GM23338 (cell line): Measurements from ENCODE around the gene SCUBE2. TPM values are rescaled to one million over a fixed set of nuclear protein-coding genes. Genes with fewer than 3 reads are reported as not detected.

ENCODE experiments used
- ATAC-seq: fragments of 200-7000 bp; cut with Tn5 transposase; 3 replicates; pipeline ENCODE4 v1.9.1; 2020
- DNase-seq: peaks from one replicate; pipeline ENCODE4 v3.0.0-alpha.2; 2015; ENCODE audit warnings: low spot score
- H2AFZ ChIP-seq: fragments of 200-600 bp; sonication (generic); 2 replicates; pipeline ENCODE4 v1.8.0; 2016; ENCODE audit warnings: antibody characterized with exemption, mild to moderate bottlenecking, moderate library complexity
- H3F3A ChIP-seq: fragments of 200-600 bp; sonication (generic); replicated peaks from 2 replicates; pipeline ENCODE4 v1.8.0; 2017; ENCODE audit warnings: antibody characterized with exemption, mixed run types, low read depth
- H3K27ac ChIP-seq: fragments of 200-600 bp; sonication (generic); 2 replicates; pipeline ENCODE4 v1.6.1; 2016; ENCODE audit warnings: low read depth
- H3K27me3 ChIP-seq: fragments of 200-600 bp; sonication (generic); 2 replicates; pipeline ENCODE4 v1.8.0; 2016; ENCODE audit warnings: mild to moderate bottlenecking, mixed run types, moderate library complexity; ENCODE audit not compliant: insufficient read depth
- H3K36me3 ChIP-seq: fragments of 200-600 bp; sonication (generic); 2 replicates; pipeline ENCODE4 v1.8.0; 2016; ENCODE audit warnings: mild to moderate bottlenecking; ENCODE audit not compliant: insufficient read depth
- H3K4me1 ChIP-seq: fragments of 200-600 bp; sonication (generic); 2 replicates; pipeline ENCODE4 v1.8.0; 2016; ENCODE audit warnings: mild to moderate bottlenecking, moderate library complexity; ENCODE audit not compliant: insufficient read depth
- H3K4me2 ChIP-seq: fragments of 200-600 bp; sonication (generic); 2 replicates; pipeline ENCODE4 v1.7.1; 2017; ENCODE audit warnings: mixed run types
- H3K4me3 ChIP-seq: fragments of 200-600 bp; sonication (generic); 2 replicates; pipeline ENCODE4 v1.6.1; 2016; ENCODE audit warnings: mixed run types
- H3K79me2 ChIP-seq: fragments of 200-600 bp; sonication (generic); replicated peaks from 2 replicates; pipeline ENCODE4 v1.8.0; 2017; ENCODE audit warnings: mild to moderate bottlenecking; ENCODE audit not compliant: insufficient read depth
- H3K9me2 ChIP-seq: fragments of 200-600 bp; sonication (generic); 2 replicates; pipeline ENCODE4 v1.8.0; 2017; ENCODE audit not compliant: insufficient read depth
- H4K20me1 ChIP-seq: fragments of 200-600 bp; sonication (generic); replicated peaks from 2 replicates; pipeline ENCODE4 v1.8.0; 2017; ENCODE audit warnings: mild to moderate bottlenecking; ENCODE audit not compliant: insufficient read depth
- H3K27ac Mint-ChIP-seq: 2 replicates; pipeline ENCODE4 v1.8.0; 2020; ENCODE audit warnings: inconsistent platforms, mild to moderate bottlenecking, moderate library complexity, mixed read lengths
- H3K27me3 Mint-ChIP-seq: 3 replicates; pipeline ENCODE4 v1.8.0; 2022; ENCODE audit warnings: low read depth, mild to moderate bottlenecking, moderate library complexity, mixed read lengths, inconsistent platforms; ENCODE audit not compliant: insufficient read depth, poor library complexity
- H3K36me3 Mint-ChIP-seq: 3 replicates; pipeline ENCODE4 v1.8.0; 2021; ENCODE audit warnings: low read depth, mild to moderate bottlenecking, inconsistent platforms, moderate library complexity, mixed read lengths
- H3K4me1 Mint-ChIP-seq: 3 replicates; pipeline ENCODE4 v1.8.0; 2020; ENCODE audit warnings: mild to moderate bottlenecking, inconsistent platforms, mixed read lengths
- H3K4me3 Mint-ChIP-seq: 3 replicates; pipeline ENCODE4 v1.8.0; 2021; ENCODE audit warnings: moderate library complexity, mild to moderate bottlenecking, inconsistent platforms, mixed read lengths
- H3K9me3 Mint-ChIP-seq: 3 replicates; pipeline ENCODE4 v1.8.0; 2020; ENCODE audit warnings: moderate library complexity, mild to moderate bottlenecking, inconsistent platforms, mixed read lengths
- CTCF ChIP-seq, 2 experiments: fragments of 200-600 bp in 1 of 2; sonication (generic) in 1 of 2; conservative IDR thresholded peaks; 2 replicates each; pipeline versions ENCODE4 v1.5.1 to v1.6.1; 2016 to 2017; ENCODE audit warnings: antibody characterized with exemption in 2 of 2, low read depth in 2 of 2, mild to moderate bottlenecking in 2 of 2, moderate library complexity in 1 of 2
- ETS1 ChIP-seq: IDR thresholded peaks from 2 replicates; pipeline ENCODE4 v1.6.1; 2016; ENCODE audit warnings: antibody characterized with exemption
- EZH2phosphoT487 ChIP-seq: fragments of 200-600 bp; sonication (generic); IDR thresholded peaks from one replicate; pipeline ENCODE4 v1.8.1; 2018; ENCODE audit warnings: antibody characterized with exemption; ENCODE audit not compliant: unreplicated experiment
- NANOG ChIP-seq: IDR thresholded peaks from 2 replicates; pipeline ENCODE4 v1.6.1; 2016; ENCODE audit warnings: antibody characterized with exemption, borderline replicate concordance
- ZNF331 ChIP-seq: fragments of 250-450 bp; sonication (Bioruptor Pico); IDR thresholded peaks from 2 replicates; pipeline ENCODE4 v1.5.0; 2020; ENCODE audit warnings: low read depth, mild to moderate bottlenecking, moderate library complexity
- ZNF462 ChIP-seq: fragments of 250-450 bp; sonication (Bioruptor Pico); IDR thresholded peaks from 2 replicates; pipeline ENCODE4 v1.5.0; 2020; ENCODE audit warnings: mild to moderate bottlenecking, moderate library complexity
- polyA plus RNA-seq: library from polyadenylated mRNA; unstranded; fragments of >200 nt; fragmentation: Nextera tagmentation; extraction: Ambion mirVana; gene quantifications from 2 replicates; pipeline ENCODE4 v1.2.1, GENCODE V29; 2016
- total RNA-seq: library from RNA; depleted of rRNA; stranded (reverse); fragments of >200 nt; shearing (Covaris generic); gene quantifications from 2 replicates; pipeline ENCODE4 v1.2.3, GENCODE V29; 2014

The SCUBE2 gene
- total and polyA plus RNA-seq, 2 experiments from 2014 or later = 0.47 to 0.63 TPM

- no peak for TF ChIP-seq CTCF (conservative IDR thresholded peaks at IDR 0.05; ENCODE audit: low read depth in 2 of 2)
- TF ChIP-seq ZNF331 (CRISPR knock-in tag) = no peak
- no peak for TF ChIP-seq ZNF462
- TF ChIP-seq EZH2phosphoT487 = no peak
- TF ChIP-seq ETS1 = no peak
These were observed 118.3 kb downstream of the SCUBE2 start (continued) for GRCh38 chr11:8973121-8973520.

- Histone ChIP-seq H3K4me1 (no peaks in the 10 kb centered on the region), H3K36me3 (no peaks in the 10 kb centered on the region), H3K4me2 (no peak overlapping the region), H3K27ac (no peak overlapping the region), H3K9me2 (no peaks in the 10 kb centered on the region), H4K20me1 (no peaks in the 10 kb centered on the region), H3K27me3 (no peaks in the 10 kb centered on the region), H2AFZ (no peak overlapping the region), H3K79me2 (no peaks in the 10 kb centered on the region), H3K4me3 (no peak overlapping the region), H3F3A (no peaks in the 10 kb centered on the region)
- Mint-ChIP-seq H3K36me3 (peaks cover 5% of the 10 kb centered on the region; the same call in 2 of the 3 replicates), H3K27ac (no peak overlapping the region), H3K9me3 (peaks cover 5% of the 10 kb centered on the region), H3K4me1 (peaks cover 3% of the 10 kb centered on the region; the same call in 2 of the 3 replicates), H3K27me3 (no peaks in the 10 kb centered on the region), H3K4me3 (no peak overlapping the region)
- ATAC-seq (no peak), DNase-seq (no peak)
- no peak for TF ChIP-seq ETS1
- TF ChIP-seq NANOG = no peak
These were observed 119.5 kb downstream of the SCUBE2 start for GRCh38 chr11:8971924-8972316.
